NCI-H2029 (cell line): ENCODE measurements around the gene FMN1.

Experiments
- DNase-seq: peaks from one replicate; lab custom pipeline; 2025; lab: John Stamatoyannopoulos, UW

FMN1 gene

GRCh38 chr15:33048255-33048654 lies 146.3 kb downstream of the FMN1 start:
- DNase-seq: no peak

- DNase-seq: no peak
Measured at GRCh38 chr15:33047077-33047476, 147.4 kb downstream of the FMN1 start.

- no peak for DNase-seq
Measured at GRCh38 chr15:33046329-33046728, 148.2 kb downstream of the FMN1 start.

GRCh38 chr15:33045066-33045810 lies 149.3 kb downstream of the FMN1 start:
- DNase-seq: no peak

- no peak for DNase-seq
Measured at GRCh38 chr15:33044598-33044997, 149.9 kb downstream of the FMN1 start.

- no peak for DNase-seq
Measured at GRCh38 chr15:33043636-33044035, 150.9 kb downstream of the FMN1 start.

- no peak for DNase-seq
Measured at GRCh38 chr15:33040496-33040895, 154.0 kb downstream of the FMN1 start.

GRCh38 chr15:33034588-33034987 lies 159.9 kb downstream of the FMN1 start:
- no peak for DNase-seq

GRCh38 chr15:33032053-33032452 lies 162.5 kb downstream of the FMN1 start:
- DNase-seq: no peak

- no peak for DNase-seq
Measured at GRCh38 chr15:33031324-33031821, 163.1 kb downstream of the FMN1 start.

GRCh38 chr15:33030315-33030714 lies 164.2 kb downstream of the FMN1 start:
- DNase-seq: no peak

- DNase-seq: no peak
Measured at GRCh38 chr15:33029109-33029652, 165.3 kb downstream of the FMN1 start.

- DNase-seq: no peak
Measured at GRCh38 chr15:33028495-33028894, 166.0 kb downstream of the FMN1 start.

GRCh38 chr15:33027306-33028035 lies 167.0 kb downstream of the FMN1 start:
- no peak for DNase-seq

- DNase-seq: no peak
Measured at GRCh38 chr15:33026614-33027013, 167.9 kb downstream of the FMN1 start.

- DNase-seq: peak; percentile 53
Measured at GRCh38 chr15:33022629-33023028, 171.9 kb downstream of the FMN1 start.

- peak; percentile 34 for DNase-seq
Measured at GRCh38 chr15:33021806-33022389, 172.6 kb downstream of the FMN1 start.

GRCh38 chr15:33019354-33019981 lies 175.0 kb downstream of the FMN1 start:
- no peak for DNase-seq

GRCh38 chr15:33016405-33017024 lies 178.0 kb downstream of the FMN1 start:
- no peak for DNase-seq

- no peak for DNase-seq
Measured at GRCh38 chr15:33014586-33014985, 179.9 kb downstream of the FMN1 start.

GRCh38 chr15:33013827-33014445 lies 180.6 kb downstream of the FMN1 start:
- no peak for DNase-seq
